ENCODE results near the gene KRTAP9-7.
A peak's percentile ranks its signal among the peaks of the same experiment; 100 is the strongest.

The KRTAP9-7 gene

DNA sequence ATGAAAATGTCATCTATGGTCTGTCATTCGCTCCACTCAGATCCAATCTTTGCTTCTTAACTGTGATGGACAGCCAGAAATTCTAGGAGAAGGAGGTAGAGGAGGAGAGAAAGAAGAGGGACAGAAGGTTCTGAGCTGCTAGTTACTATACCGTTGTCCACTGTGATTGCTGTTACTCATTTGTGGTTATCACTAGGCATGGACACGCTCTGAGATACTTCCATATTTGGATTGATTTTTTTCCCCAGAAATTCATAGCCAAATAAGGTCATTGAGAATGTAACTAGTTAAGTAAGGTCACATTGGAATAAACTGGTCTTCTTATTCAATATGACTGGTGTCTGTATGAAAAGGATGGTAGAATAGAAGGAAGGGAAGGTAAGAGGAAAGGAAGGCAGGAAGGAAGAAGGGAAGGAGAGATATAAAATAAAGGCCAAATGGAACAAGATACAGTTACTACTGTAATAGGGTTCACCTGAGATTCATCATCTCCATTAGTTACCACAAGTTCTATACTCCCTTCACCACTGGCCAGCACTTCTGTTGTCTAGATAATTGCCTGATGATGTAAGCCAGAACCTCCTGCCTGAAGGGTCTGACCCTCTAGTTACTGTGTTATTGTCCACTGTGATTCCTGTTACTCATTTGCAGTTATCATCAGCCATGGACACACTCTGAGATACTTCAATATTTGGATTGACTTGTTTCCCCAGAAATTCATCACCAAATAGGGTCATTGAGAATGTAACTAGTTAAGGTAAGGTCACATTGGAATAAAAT is 2.9 kb downstream of the KRTAP9-7 start:
- no peak for DNase-seq

DNA sequence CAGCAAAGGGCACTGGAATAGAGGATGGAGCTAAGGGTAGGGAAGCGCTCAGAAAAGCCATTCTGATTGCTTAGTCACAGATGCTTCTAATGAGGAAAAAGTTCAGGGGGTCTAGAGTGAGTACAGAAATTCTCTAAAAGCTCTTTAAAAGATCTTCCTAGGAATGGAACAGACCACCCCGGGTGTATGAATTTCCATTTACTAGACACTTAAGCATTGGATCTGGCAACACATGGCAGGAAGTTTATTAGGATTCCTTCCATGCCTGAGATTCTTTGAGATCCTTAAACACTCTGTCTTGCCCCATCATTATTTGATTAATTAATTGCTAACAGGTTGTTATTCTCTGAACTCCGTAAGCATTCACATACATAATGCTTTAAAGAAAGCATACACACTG is 8.5 kb downstream of the KRTAP9-7 start:
- DNase-seq: no peak

DNA sequence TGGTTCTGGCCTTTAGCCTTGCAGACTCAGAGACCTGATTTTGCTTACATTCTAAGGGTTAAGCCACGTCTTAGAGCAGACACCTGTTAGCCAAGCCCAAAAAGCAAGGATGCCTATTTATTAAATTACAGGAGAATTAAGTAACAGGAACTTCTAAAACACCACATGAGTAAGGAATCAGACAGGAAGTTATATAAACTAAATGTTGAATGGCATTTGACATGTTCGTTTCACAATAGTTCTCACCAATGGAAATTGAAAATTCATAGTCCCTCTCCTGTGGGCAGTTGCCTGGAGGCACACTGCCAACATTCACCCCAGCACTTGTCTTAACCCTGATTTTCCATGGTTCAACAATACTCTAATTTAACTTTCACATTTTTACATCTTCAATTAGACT is 9.0 kb downstream of the KRTAP9-7 start:
- no peak for DNase-seq

GRCh38 chr17:41287050-41287449 is 11.6 kb downstream of the KRTAP9-7 start:
- no peak for DNase-seq

GRCh38 chr17:41294016-41294415 is 18.5 kb downstream of the KRTAP9-7 start:
- no peak for DNase-seq

DNA sequence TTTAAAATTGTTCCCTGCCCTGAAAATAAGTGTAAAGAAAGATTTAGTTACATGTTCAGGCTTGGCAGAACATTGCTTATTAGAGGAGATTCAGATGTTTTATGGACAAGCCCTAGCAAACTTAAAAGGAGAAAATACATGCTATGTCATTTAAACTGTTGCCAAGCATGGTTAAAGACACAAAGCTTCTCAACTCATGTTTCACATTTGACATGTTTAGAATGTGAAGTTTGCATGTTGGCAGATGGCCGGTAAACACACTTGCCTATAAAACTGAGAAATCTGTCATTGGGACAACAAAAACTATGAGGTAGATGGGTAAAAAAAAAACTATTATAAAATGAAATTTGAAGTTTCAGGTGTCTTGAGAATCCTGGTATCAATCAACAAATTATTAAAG is 21.3 kb downstream of the KRTAP9-7 start:
- DNase-seq: no peak

GRCh38 chr17:41298458-41299135 is 23.1 kb downstream of the KRTAP9-7 start:
- DNase-seq: no peak

DNA sequence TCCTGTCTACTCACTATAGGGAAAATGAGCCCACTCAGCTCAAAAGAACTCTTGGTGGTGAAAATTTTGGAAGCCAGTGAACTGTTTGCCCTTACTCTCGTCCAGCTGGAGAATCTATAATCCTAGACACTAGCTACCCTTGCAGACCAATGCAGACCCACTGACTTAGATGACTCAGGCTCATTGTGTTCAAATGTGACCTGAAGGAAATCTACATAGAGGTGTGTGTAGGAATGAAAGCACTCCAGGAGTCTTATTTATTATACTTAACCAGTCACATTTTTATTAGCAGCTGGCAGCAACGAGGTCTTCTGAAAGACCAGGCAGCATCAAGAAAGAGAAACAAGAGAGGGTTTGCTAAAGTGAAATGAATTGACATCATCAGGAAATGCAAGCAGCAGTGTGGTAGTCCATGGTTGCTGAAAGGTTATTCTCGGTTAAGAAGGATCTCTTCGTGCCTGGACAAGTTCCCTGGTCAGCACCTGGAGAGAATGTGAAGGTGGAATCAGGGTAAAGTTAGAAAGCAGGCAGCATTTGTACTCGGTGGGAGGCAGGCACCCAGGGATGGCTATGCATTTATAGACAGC is 25.8 kb downstream of the KRTAP9-7 start:
- DNase-seq: no peak

- DNase-seq: no peak
Observed at GRCh38 chr17:41301916-41302901, 26.7 kb downstream of the KRTAP9-7 start, which contains the start of gene KRTAP29-1. KRTAP29-1 (minus strand) TSS chr17:41302851; CDS start chr17:41302851, 0 bp downstream.

GRCh38 chr17:41302981-41303380 is 27.5 kb downstream of the KRTAP9-7 start:
- no peak for DNase-seq

DNA sequence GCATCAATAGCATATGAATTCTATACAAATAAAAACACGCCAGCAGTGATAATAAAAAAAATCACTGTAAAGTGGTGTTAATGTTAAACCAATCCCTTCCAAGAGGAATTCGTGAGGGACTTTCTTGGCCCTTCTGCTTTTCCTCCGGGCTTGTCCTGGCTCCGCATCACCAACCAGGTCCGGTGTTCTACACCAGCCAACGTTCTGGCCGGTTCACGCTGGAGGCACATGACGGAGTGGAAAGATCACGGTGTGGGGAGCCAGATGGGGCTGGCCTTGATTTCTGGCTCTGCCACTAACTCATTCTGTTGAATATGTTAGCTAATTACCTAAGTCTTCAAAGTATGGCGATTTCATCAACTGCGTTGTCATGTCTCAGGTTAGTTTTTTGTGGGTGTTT is 28.6 kb downstream of the KRTAP9-7 start:
- DNase-seq: no peak

GRCh38 chr17:41307647-41308046 is 32.1 kb downstream of the KRTAP9-7 start:
- no peak for DNase-seq

DNA sequence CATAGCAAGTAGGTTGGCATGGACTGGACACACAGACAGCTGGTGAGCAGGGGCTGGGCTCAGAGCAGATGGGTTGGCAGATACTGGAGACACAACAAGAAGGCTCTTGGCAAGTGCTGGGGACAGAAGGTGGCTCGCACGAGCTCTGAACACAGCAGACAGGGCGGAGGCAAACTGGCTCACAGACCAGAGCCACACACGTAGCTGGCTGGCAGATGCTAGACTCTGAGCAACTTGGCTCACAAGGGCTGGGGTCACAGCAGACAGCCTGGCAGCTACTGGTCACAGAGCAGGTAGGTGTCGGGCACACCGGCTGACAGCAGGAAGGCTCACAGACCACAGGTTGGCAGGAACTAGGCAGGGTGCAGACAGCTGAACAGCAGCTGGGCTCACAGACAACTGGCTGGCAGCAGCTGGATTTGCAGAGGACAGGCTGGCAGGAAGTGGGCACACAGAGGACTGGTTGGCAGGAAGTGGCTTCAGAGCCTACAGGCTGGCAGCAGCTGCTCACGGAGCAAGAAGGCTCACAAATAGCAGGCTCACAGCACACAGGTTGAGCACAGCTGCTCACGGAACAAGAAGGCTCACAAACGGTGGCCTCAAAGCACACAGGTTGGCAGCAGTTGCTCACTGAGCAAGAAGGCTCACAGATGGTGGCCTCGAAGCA is 32.9 kb downstream of the KRTAP9-7 start:
- peak; percentile 28 for DNase-seq

- DNase-seq: no peak
Observed at GRCh38 chr17:41308918-41309359, 33.4 kb downstream of the KRTAP9-7 start, which contains the start of gene KRTAP16-1. KRTAP16-1 (minus strand) TSS chr17:41309309; CDS start chr17:41309253, 56 bp downstream.

DNA sequence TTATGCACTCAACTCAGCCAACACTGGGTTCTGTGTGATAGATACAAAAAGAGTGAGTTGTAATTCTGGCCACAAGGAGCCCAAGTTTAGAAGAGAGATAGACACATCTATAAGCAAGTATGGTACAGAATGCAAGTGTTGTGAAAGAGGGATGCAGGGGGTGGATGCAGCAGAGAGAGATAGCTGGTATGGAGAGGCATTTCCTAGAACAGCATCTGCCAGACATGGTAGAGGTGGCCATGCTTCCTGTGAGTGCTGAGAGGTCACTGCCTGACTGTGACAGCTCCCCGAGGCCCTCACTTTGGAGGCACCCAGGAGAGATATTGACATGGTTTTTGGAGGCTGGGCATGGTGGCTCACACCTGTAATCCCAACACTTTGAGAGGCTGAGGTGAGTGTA is 35.6 kb downstream of the KRTAP9-7 start:
- no peak for DNase-seq

GRCh38 chr17:41315204-41315794 is 39.8 kb downstream of the KRTAP9-7 start, which contains the start of gene KRTAP17-1:
KRTAP17-1 (minus strand) TSS chr17:41315710; CDS start chr17:41315650, 60 bp downstream.
- no peak for DNase-seq

DNA sequence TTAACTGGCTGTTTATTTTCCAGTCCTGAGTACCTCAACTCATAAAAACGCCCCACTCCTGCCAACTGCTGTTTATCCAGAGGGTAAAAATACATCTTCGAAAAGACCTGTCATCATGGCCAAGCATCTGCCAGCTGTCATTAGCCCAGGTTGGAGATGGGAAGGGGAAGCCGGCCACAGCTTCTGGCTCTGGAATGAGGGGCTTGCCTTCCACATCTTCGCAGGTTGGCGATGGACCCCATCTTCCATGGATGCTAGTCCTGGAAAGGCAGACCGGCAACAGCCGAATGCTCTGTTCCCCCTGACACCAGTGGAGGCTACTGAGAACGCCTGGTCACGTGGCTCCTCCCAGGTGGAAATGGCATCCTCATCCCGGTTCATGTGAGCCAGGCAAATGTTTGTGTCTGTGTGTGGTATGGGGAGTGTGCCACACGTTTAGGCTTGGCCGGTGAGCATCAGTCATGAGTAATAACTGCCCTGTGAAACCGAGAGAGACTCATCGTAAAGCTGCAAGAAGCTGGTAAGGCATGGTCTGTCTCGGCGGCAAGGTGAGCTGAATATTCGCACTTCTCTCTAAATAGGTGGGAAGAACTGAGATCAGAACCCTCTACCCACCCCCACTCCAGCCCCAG is 40.4 kb downstream of the KRTAP9-7 start:
- peak; percentile 66 for DNase-seq

GRCh38 chr17:41318231-41318630 is 42.7 kb downstream of the KRTAP9-7 start:
- DNase-seq: no peak

GRCh38 chr17:41322094-41322902 is 46.8 kb downstream of the KRTAP9-7 start:
- DNase-seq: peak; percentile 69

All from NCI-H1105 treated with DMSO at 0.1 percent for 48 hours (cell line).